Activated naive CD8-positive, alpha-beta T cell treated with anti-CD3 and anti-CD28 coated beads, Interleukin-2, amount 50 U/mL, for 16 hours (primary cell): ENCODE data around the gene AK9.
"Not testable (repeated sequence)": the region's sequence is repeated elsewhere in the genome, so short reads cannot be mapped to it uniquely, and the experiment has no call there.

Experiments
- DNase-seq: peaks from one replicate; pipeline ENCODE4 v3.0.0-alpha.2; 2020; ENCODE audit warnings: low read depth, low spot score

AK9 gene

GRCh38 chr6:109696355-109696754 lies 5.4 kb upstream of the AK9 start:
- no peak for DNase-seq

GRCh38 chr6:109695468-109695867 lies 4.5 kb upstream of the AK9 start:
- DNase-seq: no peak

- DNase-seq: no peak
Measured at GRCh38 chr6:109693111-109693510, 2.1 kb upstream of the AK9 start.

GRCh38 chr6:109690373-109690736 lies 647 bp downstream of the AK9 start:
- peak; percentile 44 for DNase-seq

DNA sequence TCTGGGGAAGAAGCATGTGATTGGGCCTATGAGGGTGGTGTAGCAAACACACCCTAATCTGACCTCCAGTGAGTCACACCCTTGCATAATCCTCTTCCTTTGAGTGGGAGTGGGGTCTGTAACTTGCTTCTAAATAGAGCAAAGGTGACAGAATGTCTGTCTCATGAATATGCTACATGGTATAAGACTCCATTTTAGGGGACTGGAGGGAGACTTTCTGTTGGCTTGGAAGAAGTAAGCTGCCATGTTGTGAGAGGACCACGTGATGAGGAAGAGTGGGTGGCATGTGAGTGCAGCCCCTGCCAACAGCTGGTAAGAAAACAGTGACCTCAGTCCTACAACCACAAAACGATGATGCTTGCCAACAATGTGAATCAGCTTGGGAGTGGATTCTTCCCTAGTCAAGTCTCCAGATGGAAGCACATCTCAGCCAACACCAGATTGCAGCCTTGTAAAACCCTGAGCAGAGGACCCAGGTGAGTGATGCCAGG lies 3.7 kb downstream of the AK9 start:
- no peak for DNase-seq

DNA sequence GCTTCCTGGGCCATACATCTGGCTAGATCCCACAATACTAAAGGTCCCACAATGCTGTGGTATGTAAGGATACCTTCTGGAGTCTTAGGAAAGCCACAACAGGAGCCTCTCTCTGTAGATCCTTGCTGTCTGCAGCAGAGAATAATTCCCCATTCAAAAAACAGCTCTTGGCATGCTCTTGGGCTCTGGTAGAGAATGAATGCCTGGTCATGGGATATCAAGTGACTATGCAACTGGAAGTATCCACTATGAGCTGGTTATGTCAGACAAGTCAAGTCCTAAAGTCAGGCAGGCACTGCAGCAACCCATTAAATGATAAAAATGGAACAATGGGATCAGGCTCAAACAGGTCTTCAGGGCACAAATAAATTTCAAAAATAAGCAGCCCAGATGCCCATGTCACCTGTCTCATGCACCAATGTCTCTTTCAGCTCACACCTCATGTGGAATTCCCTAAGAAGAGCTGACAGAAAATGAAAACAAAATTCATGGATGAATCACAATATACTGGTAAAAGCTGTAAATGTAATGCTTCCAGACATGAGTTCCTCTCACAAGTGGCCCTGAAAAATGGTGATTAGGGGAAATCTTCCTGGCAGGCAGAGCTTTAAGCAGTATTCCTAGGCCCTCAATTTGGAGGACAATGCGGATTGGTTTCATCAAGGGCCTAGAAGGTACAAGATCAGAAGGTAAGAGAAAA lies 4.3 kb downstream of the AK9 start:
- DNase-seq: no peak

DNA sequence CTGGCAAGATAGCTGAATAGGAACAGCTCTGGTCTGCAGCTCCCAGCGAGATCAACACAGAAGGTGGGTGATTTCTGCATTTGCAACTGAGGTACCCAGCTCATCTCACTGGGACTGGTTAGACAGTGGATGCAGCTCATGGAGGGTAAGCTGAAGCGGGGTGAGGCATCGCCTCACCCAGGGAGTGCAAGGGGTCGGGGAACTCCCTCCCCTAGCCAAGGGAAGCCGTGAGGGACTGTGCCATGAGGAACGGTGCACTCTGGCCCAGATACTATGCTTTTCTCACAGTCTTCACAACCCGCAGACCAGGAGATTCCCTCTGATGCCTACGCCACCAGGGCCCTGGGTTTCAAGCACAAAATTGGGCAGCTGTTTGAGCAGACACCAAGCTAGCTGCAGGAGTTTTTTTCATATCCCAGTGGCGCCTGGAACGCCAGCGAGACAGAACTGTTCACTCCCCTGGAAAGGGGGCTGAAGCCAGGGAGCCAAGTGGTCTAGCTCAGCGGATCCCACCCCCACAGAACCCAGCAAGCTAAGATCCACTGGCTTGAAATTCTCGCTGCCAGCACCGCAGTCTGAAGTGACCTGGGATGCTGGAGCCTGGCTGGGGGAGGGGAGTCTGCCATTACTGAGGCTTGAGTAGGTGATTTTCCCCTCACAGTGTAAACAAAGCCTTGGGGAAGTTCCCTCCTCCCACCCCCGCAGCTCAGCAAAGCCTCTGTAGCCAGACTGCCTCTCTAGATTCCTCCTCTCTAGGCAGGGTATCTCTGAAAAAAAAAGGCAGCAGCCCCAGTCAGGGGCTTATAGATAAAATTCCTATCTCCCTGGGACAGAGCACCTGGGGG lies 12.1 kb downstream of the AK9 start:
- DNase-seq: not testable (repeated sequence)

DNA sequence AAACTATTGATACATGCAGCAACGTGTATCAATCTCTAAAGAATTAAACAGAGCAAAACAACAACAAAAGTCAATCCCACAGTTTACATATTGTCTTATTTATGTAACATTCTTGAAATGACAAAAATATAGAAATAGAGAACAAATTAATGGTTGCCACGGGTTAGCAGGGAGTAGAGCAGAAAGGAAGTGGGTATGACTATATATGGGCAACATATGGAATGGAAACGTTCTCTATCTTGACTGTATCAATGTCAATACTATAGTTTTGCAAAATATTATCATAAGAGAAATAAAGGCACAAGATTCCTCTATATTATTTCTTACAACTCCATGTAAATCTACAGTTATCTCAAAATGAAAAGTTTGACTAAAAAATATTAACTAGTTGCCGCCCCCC lies 12.8 kb downstream of the AK9 start:
- DNase-seq: no peak

- DNase-seq: no peak
Measured at GRCh38 chr6:109676724-109677123, 14.3 kb downstream of the AK9 start.

- no peak for DNase-seq
Measured at GRCh38 chr6:109672839-109673238, 18.2 kb downstream of the AK9 start.

DNA sequence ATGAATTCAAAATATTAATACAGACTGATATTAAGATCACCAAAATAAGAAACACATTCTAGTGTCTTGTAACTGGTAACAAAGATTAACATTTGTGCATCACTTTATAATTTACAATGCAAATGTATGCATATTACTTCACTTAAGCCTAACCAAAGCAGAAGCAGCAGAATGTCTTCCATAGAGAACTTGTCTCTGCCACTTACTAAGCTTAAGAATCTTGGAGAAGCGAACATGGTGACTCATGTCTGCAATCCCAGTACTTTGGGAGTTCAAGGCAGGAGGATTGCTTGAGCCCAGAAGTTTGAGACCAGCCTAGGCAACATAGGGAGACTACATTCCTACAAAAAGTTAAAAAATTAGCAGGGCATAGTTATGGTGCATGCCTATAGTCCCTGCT lies 18.8 kb downstream of the AK9 start:
- no peak for DNase-seq

- no peak for DNase-seq
Measured at GRCh38 chr6:109671733-109672132, 19.3 kb downstream of the AK9 start.

- no peak for DNase-seq
Measured at GRCh38 chr6:109669811-109670210, 21.2 kb downstream of the AK9 start.

DNA sequence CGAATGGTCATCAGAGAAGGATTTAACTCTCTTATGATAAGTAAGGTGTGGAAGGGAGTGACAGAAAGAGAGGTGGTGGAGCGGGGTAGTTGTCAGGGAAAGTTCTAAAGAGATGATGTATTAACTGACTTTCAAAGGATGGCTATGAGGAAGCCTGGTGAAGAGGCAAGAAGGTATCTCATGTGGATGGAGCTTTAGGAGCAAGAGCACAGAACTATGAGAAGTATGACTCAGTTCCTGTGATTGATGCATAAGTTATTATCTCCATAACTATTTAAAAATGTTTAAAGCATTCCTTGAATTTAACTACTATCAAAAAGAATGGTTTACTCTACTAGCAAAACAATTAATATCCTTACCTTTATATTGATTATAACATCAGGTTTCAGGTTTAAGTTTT lies 28.8 kb downstream of the AK9 start:
- DNase-seq: no peak

GRCh38 chr6:109660526-109661320 lies 30.3 kb downstream of the AK9 start:
- DNase-seq: no peak

- no peak for DNase-seq
Measured at GRCh38 chr6:109655761-109656262, 35.2 kb downstream of the AK9 start.

DNA sequence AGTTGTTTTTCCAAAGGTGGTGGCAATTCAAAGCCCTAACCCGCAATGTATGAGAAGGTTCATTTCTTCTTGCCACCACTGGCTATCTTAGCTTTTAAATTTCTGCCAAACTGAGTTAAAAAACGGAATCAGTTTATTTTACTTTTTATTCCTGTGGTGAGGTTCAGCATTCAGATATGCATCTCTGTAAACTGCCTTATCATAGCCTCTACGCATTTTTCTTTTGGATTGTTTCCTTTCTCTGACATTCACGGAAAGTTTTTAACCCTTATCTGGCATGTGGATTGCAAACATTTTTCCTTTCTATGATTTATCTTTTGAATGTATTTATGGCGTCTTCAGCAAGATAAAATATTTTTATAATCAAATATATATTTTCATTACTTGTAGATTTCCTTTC lies 37.7 kb downstream of the AK9 start:
- no peak for DNase-seq

DNA sequence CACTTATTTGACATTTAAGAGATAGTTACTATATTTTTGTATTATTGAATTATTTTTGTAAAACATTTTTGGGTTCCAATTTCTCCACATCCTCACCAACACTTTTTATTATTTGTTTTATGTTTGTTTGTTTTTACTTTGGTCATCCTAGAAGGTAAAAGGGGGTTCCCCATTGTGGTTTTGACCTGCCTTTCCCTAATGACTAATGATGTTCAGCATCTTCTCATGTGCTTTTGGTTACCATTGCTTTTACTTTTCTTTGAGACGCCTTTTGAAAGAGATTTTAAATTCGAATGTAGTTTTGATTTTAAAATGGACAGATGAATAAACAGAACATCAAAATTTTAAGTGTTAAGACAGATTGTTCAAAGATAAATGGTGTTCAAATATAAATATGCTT lies 46.9 kb downstream of the AK9 start:
- no peak for DNase-seq

DNA sequence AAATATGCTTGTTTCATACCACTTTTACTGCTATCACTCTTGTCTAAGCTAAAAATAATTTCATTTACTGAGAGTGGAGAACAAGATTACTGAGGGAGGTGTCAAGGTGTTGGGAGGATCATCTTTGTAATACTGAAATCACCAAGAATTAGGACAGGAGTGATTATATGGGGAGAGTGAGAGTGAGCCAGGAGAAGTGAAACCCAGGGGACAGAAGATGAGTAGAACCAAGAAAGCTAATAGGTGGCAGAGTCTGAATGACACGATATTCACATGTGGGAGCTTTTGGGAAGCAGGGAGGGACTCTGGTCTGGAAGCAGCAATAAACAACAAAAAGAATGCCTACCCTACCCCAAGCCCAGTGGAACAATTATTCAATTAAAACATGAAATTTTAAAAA lies 58.6 kb downstream of the AK9 start:
- no peak for DNase-seq

DNA sequence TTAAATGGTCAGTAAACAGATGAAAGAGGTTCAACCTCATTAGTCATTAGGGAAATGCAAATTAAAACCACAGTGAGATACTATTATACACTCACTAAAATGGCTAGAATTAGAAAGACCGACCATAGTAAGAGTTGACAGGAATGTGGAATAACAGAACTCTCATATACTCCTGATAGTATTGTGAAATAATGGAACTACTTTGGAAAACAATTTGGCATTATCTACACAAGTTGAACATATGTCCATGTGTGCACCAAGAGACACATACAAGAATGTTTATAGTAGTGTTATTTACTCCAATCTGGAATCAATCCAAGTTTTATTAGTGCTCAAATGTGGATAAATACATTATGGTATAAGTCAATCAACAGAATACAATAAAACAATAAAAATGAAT lies 59.6 kb downstream of the AK9 start:
- no peak for DNase-seq

- no peak for DNase-seq
Measured at GRCh38 chr6:109628158-109629000, 62.6 kb downstream of the AK9 start.
